Choroid plexus epithelial cell (primary cell): ENCODE data around the gene MAP7D2.

Source experiments
- DNase-seq: peaks from one replicate; pipeline ENCODE4 v3.0.0-alpha.2; 2010; ENCODE audit warnings: low read depth
- H3K4me3 ChIP-seq: 2 replicates; pipeline ENCODE4 v1.5.1; 2011; ENCODE audit warnings: low read depth, mild to moderate bottlenecking, control low read depth, low read length, moderate library complexity
- CTCF ChIP-seq: conservative IDR thresholded peaks from 2 replicates; pipeline ENCODE4 v1.5.1; 2011; ENCODE audit warnings: low read depth, mild to moderate bottlenecking, control low read depth, inconsistent platforms, low read length, moderate library complexity

Gene MAP7D2

GRCh38 chrX:19964017-19964710, 152.5 kb downstream of the MAP7D2 start:
- no peak for TF ChIP-seq CTCF
- DNase-seq = no peak
- no peak overlapping the region for H3K4me3 ChIP-seq

GRCh38 chrX:19960913-19961312, 155.8 kb downstream of the MAP7D2 start:
- DNase-seq = no peak
- H3K4me3 ChIP-seq = no peak overlapping the region
- TF ChIP-seq CTCF = no peak

GRCh38 chrX:19958552-19959486, 157.9 kb downstream of the MAP7D2 start:
- no peak overlapping the region for H3K4me3 ChIP-seq
- DNase-seq = peak; percentile 15
- TF ChIP-seq CTCF = no peak

- TF ChIP-seq CTCF = no peak
- DNase-seq = no peak
- no peak overlapping the region for H3K4me3 ChIP-seq
These were observed 159.8 kb downstream of the MAP7D2 start for GRCh38 chrX:19956923-19957322.
